GM21786 (cell line): ENCODE data around the gene EVI2A.
"Not testable (repeated sequence)": the region's sequence is repeated elsewhere in the genome, so short reads cannot be mapped to it uniquely, and the experiment has no call there.

Experiments used
- ATAC-seq: cut with Tn5 transposase; IDR thresholded peaks from one replicate; pipeline ENCODE4 v1.9.1; 2021; ENCODE audit not compliant: unreplicated experiment

Gene EVI2A

GRCh38 chr17:31321481-31321880, at the start of gene EVI2A:
TSS of gene EVI2A (minus strand) at chr17:31321622. CDS start at chr17:31319013, 2,609 bp downstream.
- peak; percentile 38 for ATAC-seq

- no peak for ATAC-seq
Observed at GRCh38 chr17:31369266-31369665, 47.8 kb upstream of the EVI2A start.

- no peak for ATAC-seq
Observed at GRCh38 chr17:31366088-31366487, 44.7 kb upstream of the EVI2A start.

- no peak for ATAC-seq
Observed at GRCh38 chr17:31364012-31364411, 42.6 kb upstream of the EVI2A start.

GRCh38 chr17:31357839-31358394, 36.5 kb upstream of the EVI2A start:
- ATAC-seq, result no peak

- no peak for ATAC-seq
Observed at GRCh38 chr17:31357091-31357490, 35.7 kb upstream of the EVI2A start.

- ATAC-seq, result no peak
Observed at GRCh38 chr17:31355935-31356334, 34.5 kb upstream of the EVI2A start.

GRCh38 chr17:31349454-31349853, 28.0 kb upstream of the EVI2A start:
- no peak for ATAC-seq

- ATAC-seq, result not testable (repeated sequence)
Observed at GRCh38 chr17:31345191-31345747, 23.8 kb upstream of the EVI2A start.

GRCh38 chr17:31339906-31340661, 18.7 kb upstream of the EVI2A start:
- no peak for ATAC-seq

GRCh38 chr17:31329221-31329620, 7.8 kb upstream of the EVI2A start:
- ATAC-seq, result no peak

- no peak for ATAC-seq
Observed at GRCh38 chr17:31328160-31328535, 6.7 kb upstream of the EVI2A start.

- no peak for ATAC-seq
Observed at GRCh38 chr17:31327534-31328159, 6.2 kb upstream of the EVI2A start.

- ATAC-seq, result no peak
Observed at GRCh38 chr17:31323551-31323950, 2.1 kb upstream of the EVI2A start.

GRCh38 chr17:31321966-31322365, 544 bp upstream of the EVI2A start:
- no peak for ATAC-seq

GRCh38 chr17:31320791-31321190, 631 bp downstream of the EVI2A start:
- no peak for ATAC-seq

- no peak for ATAC-seq
Observed at GRCh38 chr17:31320241-31320640, 1.2 kb downstream of the EVI2A start.

GRCh38 chr17:31318851-31319661, 2.4 kb downstream of the EVI2A start:
- ATAC-seq, result no peak

- ATAC-seq, result peak; percentile 35
Observed at GRCh38 chr17:31318298-31318801, 3.1 kb downstream of the EVI2A start.

GRCh38 chr17:31314782-31315100, 6.7 kb downstream of the EVI2A start:
- no peak for ATAC-seq
